Measurements from ENCODE around the gene HOMER2. TPM values are rescaled to one million over a fixed set of nuclear protein-coding genes. Genes with fewer than 3 reads are reported as not detected.

The HOMER2 gene
- total RNA-seq (2022; extraction: Qiagen RNA extraction), result 14.0 to 17.9 TPM (median 16.8 TPM) in 5 replicates

GRCh38 chr15:82952158-82953081, at the start of gene HOMER2:
Gene HOMER2, minus strand, starts transcription at chr15:82952720. Its CDS starts 185 bp downstream, at chr15:82952535.

GRCh38 chr15:82985688-82986441, 33.3 kb upstream of the HOMER2 start, which contains the start of gene RAMAC:
Gene RAMAC, plus strand, starts transcription at chr15:82986210. Its CDS starts 2,809 bp downstream, at chr15:82989019.

GRCh38 chr15:82809308-82810060, 143.0 kb downstream of the HOMER2 start, which contains the start of gene WHAMM:
Gene WHAMM, plus strand, starts transcription at chr15:82809628. Its CDS starts 99 bp downstream, at chr15:82809727.

GRCh38 chr15:82805994-82806406, 146.5 kb downstream of the HOMER2 start, which contains the start of gene FSD2:
Gene FSD2, minus strand, starts transcription at chr15:82806069. Its CDS starts 18,679 bp downstream, at chr15:82787390.

Other genes with a start within 250 kb of the HOMER2 start
- gene AP3B2, start 242.8 kb downstream of the HOMER2 start, total RNA-seq (2022; extraction: Qiagen RNA extraction), result 0.39 to 1.9 TPM (median 1.0 TPM) in 5 replicates
- not detected in 5 replicates for gene FSD2, start 146.7 kb downstream of the HOMER2 start, total RNA-seq (2022; extraction: Qiagen RNA extraction)
- 6.7 to 7.4 TPM (median 6.8 TPM) in 5 replicates for gene WHAMM, start 143.1 kb downstream of the HOMER2 start, total RNA-seq (2022; extraction: Qiagen RNA extraction)
- gene RAMAC, start 33.5 kb upstream of the HOMER2 start, total RNA-seq (2022; extraction: Qiagen RNA extraction), result 41.5 to 63.9 TPM (median 42.8 TPM) in 5 replicates
- 44.6 to 50.6 TPM (median 48.6 TPM) in 5 replicates for gene C15orf40, start 58.9 kb upstream of the HOMER2 start, total RNA-seq (2022; extraction: Qiagen RNA extraction)
- gene BTBD1, start 114.5 kb upstream of the HOMER2 start, total RNA-seq (2022; extraction: Qiagen RNA extraction), result 47.2 to 61.0 TPM (median 56.2 TPM) in 5 replicates
- gene TM6SF1, start 154.9 kb upstream of the HOMER2 start, total RNA-seq (2022; extraction: Qiagen RNA extraction), result not detected in 5 replicates